ENCODE measurements around the gene SLC11A2. TPM values are rescaled to one million over a fixed set of nuclear protein-coding genes. Genes with fewer than 3 reads are reported as not detected.

The SLC11A2 gene
- total RNA-seq, 1 donor from 2014 or later = 47.3 TPM

DNA sequence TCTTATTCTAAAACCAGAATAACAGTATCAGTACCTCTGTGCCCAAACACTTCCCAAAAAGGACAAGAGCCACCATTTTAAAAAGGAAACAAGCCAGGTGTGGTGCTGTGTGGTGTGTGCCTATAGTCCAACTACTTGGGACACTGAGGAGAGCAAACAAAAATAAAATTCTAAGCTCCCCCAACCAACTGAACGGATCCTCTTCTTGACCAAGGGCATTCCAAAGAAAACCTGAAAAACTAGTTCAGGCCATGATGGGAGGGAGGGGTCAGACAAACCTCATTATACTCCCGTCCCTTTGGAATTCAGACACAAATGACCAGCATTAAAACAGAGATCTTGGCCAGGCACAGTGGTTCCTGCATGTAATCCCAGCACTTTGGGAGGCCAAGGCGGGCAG, 20.5 kb downstream of the SLC11A2 start:
- H3K27me3 Mint-ChIP-seq (ENCODE audit: unreplicated experiment) = no peaks in the 10 kb centered on the region
- H3K27ac Mint-ChIP-seq (ENCODE audit: unreplicated experiment) = no peak overlapping the region
- H3K36me3 Mint-ChIP-seq (ENCODE audit: low read depth, unreplicated experiment) = no peaks in the 10 kb centered on the region
- TF ChIP-seq, protein P1, sequence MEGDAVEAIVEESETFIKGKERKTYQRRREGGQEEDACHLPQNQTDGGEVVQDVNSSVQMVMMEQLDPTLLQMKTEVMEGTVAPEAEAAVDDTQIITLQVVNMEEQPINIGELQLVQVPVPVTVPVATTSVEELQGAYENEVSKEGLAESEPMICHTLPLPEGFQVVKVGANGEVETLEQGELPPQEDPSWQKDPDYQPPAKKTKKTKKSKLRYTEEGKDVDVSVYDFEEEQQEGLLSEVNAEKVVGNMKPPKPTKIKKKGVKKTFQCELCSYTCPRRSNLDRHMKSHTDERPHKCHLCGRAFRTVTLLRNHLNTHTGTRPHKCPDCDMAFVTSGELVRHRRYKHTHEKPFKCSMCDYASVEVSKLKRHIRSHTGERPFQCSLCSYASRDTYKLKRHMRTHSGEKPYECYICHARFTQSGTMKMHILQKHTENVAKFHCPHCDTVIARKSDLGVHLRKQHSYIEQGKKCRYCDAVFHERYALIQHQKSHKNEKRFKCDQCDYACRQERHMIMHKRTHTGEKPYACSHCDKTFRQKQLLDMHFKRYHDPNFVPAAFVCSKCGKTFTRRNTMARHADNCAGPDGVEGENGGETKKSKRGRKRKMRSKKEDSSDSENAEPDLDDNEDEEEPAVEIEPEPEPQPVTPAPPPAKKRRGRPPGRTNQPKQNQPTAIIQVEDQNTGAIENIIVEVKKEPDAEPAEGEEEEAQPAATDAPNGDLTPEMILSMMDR (IDR thresholded peaks at IDR 0.05; ENCODE audit: unreplicated experiment) = no peak
- no peaks in the 10 kb centered on the region for H3K9me3 Mint-ChIP-seq (ENCODE audit: unreplicated experiment)
- H3K4me3 Mint-ChIP-seq (ENCODE audit: unreplicated experiment) = no peak overlapping the region
- peaks cover 4% of the 10 kb centered on the region for H3K4me1 Mint-ChIP-seq (ENCODE audit: unreplicated experiment)
- DNase-seq (ENCODE audit: low spot score) = no peak

DNA sequence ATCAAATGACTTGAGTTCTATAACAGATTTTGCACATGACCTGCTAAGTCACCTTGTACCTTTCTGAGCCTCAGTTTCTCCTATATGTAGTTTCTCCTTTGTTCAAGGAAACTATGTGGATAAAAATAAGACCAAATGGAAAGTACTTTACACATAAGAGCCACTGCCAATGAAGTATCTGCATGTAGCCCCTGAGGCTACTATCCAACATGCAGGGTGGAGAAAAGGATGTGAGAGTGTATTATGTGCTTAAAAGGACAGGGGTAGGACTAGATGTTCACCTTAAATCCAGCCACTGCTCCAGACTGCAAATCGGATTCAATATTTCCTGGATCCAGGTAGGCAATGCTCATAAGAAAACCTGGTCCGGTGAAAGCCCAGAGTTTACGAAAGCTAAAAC, 21.2 kb downstream of the SLC11A2 start:
- H3K27ac Mint-ChIP-seq (ENCODE audit: unreplicated experiment) = no peak overlapping the region

DNA sequence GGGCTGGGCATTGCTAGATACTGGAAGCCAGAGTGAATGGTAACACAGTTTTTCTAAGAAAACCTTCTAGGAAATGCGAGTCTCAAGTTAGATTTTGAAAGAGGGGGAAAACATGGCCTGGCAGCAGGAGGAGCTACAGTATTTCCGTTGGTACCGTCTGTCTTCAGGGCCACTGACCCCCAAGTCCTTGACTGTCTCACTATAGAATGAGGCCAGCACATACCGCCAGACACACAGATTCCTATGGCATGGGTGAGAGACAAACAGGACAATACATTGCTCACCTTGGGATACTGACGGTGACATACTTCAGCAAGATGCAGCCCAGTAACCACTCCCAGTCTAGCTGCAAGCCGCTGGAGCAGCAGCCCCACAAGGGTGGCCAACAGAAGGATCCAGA, 21.7 kb downstream of the SLC11A2 start:
- Mint-ChIP-seq H3K4me1 (ENCODE audit: unreplicated experiment) (peaks cover 4% of the 10 kb centered on the region), H3K36me3 (ENCODE audit: low read depth, unreplicated experiment) (peaks cover 6% of the 10 kb centered on the region), H3K27ac (ENCODE audit: unreplicated experiment) (no peak overlapping the region), H3K4me3 (ENCODE audit: unreplicated experiment) (no peak overlapping the region), H3K9me3 (ENCODE audit: unreplicated experiment) (no peaks in the 10 kb centered on the region), H3K27me3 (ENCODE audit: unreplicated experiment) (peaks cover 2% of the 10 kb centered on the region)
- TF ChIP-seq, protein P1 (IDR thresholded peaks at IDR 0.05; ENCODE audit: unreplicated experiment) = no peak
- no peak for DNase-seq (ENCODE audit: low spot score)

More for the DNA sequence above, 21.2 kb downstream of the SLC11A2 start:
- TF ChIP-seq, protein P1 (IDR thresholded peaks at IDR 0.05; ENCODE audit: unreplicated experiment) = no peak
- H3K4me3 Mint-ChIP-seq (ENCODE audit: unreplicated experiment) = no peak overlapping the region
- H3K9me3 Mint-ChIP-seq (ENCODE audit: unreplicated experiment) = no peaks in the 10 kb centered on the region
- H3K36me3 Mint-ChIP-seq (ENCODE audit: low read depth, unreplicated experiment) = peaks cover 6% of the 10 kb centered on the region
- no peak for DNase-seq (ENCODE audit: low spot score)
- H3K27me3 Mint-ChIP-seq (ENCODE audit: unreplicated experiment) = peaks cover 2% of the 10 kb centered on the region
- peaks cover 4% of the 10 kb centered on the region for H3K4me1 Mint-ChIP-seq (ENCODE audit: unreplicated experiment)

DNA sequence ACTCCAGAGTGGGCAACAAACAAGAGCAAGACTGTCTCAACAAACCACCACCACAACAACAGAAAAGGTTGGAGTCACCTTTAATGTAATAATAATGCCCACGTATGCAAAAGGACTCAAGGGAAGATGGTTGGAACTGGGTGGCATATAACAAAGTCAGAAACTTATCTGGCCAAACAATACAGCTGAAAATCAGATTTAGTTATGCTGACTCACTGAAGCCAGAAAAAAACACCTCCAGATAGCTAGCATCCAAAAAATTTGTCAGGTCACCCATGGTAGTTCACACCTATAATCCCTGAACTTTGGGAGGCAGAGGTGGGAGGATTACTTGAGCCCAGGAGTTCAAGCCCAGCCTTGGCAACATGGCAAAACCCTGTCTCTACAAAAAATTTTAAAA, 24.4 kb downstream of the SLC11A2 start:
- Mint-ChIP-seq H3K4me1 (ENCODE audit: unreplicated experiment) (no peaks in the 10 kb centered on the region), H3K9me3 (ENCODE audit: unreplicated experiment) (no peaks in the 10 kb centered on the region), H3K27me3 (ENCODE audit: unreplicated experiment) (peaks cover 2% of the 10 kb centered on the region), H3K4me3 (ENCODE audit: unreplicated experiment) (no peak overlapping the region), H3K36me3 (ENCODE audit: low read depth, unreplicated experiment) (peaks cover 13% of the 10 kb centered on the region), H3K27ac (ENCODE audit: unreplicated experiment) (no peak overlapping the region)
- TF ChIP-seq, protein P1 (IDR thresholded peaks at IDR 0.05; ENCODE audit: unreplicated experiment) = no peak
- no peak for DNase-seq (ENCODE audit: low spot score)

DNA sequence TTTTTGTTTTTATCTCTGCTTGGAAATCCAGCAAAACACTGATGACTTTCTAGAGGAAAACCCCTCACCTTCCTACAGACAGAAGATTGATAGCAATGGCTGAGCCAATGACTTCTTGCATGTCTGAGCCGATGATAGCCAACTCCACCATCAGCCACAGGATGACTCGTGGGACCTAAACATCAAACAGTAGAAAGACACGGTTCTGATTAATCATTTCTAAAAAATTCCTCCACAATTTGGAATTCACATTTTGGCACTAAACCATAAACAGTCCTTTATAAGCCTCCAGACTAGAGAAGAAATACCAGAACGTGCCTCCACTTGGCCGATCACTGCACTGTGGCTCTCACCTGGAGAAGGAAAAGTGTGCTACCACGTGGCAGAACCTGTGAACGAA, 25.9 kb downstream of the SLC11A2 start:
- Mint-ChIP-seq H3K36me3 (ENCODE audit: low read depth, unreplicated experiment) (peaks cover 23% of the 10 kb centered on the region), H3K9me3 (ENCODE audit: unreplicated experiment) (no peaks in the 10 kb centered on the region), H3K4me3 (ENCODE audit: unreplicated experiment) (no peak overlapping the region), H3K4me1 (ENCODE audit: unreplicated experiment) (peaks cover 8% of the 10 kb centered on the region), H3K27ac (ENCODE audit: unreplicated experiment) (no peak overlapping the region), H3K27me3 (ENCODE audit: unreplicated experiment) (peaks cover 4% of the 10 kb centered on the region)
- TF ChIP-seq, protein P1 (IDR thresholded peaks at IDR 0.05; ENCODE audit: unreplicated experiment) = no peak
- no peak for DNase-seq (ENCODE audit: low spot score)
